NCI-H524 treated with DMSO at 0.1 percent for 48 hours (cell line): ENCODE measurements around the gene KRT72.

Experiments
- DNase-seq: peaks from one replicate; lab custom pipeline; 2025; lab: John Stamatoyannopoulos, UW

Gene KRT72

DNA sequence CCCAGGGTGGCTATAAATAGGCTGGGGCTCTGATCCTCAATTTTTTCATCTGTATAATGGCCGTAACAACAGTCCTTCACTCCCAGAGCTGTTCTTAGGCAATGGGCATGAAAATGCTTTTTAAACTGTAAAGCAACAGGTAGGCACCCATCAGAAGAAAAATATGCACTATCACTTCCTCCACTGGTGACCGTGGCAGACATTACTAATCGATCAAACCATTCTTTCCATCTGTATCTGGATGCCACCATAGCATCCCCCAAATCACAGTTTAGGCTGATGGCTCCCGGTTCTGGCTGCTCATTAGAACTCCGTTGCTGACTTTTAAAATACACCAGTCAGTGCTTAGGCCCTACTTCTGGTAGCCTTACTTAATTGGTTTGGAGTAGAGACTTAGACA, 59.6 kb downstream of the KRT72 start:
- DNase-seq = no peak

- no peak for DNase-seq
Measured at GRCh38 chr12:52540531-52540930, 60.7 kb downstream of the KRT72 start.

GRCh38 chr12:52539821-52540173, 61.5 kb downstream of the KRT72 start:
- no peak for DNase-seq

DNA sequence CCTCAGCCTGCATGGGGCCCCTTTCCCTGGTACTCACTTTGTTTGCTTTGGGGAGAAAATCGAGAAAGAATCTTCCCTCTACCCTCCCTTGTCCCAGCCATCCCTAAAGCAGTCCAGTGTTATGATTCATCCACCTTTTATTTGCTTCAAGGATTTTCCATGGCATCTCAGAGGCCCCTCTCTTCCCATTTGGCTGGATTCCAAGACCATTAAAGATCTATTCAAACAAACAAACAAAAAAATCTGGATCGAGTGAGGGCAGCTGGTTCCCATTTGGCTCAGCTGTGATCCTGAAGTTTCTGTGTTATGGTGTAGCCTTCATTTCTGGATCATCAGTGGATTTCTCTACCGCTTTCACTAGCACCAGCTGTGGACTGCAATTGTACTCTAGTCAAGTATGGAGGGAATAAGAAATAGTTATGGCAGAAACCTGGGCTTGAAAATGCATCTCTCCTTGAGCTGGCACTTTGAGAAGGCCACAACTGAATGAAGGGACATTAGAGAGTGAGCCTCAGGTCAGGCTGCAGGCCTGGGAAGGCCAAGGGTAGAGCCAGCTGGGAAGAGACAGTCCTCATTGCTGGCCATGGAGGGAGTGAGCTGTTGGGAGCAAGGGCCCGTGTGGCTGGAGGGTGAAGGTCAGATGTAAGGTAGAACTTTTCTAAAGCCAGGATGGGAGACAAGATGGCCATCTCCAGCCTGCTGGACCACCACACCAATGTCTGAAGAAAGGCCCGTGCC, 62.0 kb downstream of the KRT72 start:
- DNase-seq = no peak

DNA sequence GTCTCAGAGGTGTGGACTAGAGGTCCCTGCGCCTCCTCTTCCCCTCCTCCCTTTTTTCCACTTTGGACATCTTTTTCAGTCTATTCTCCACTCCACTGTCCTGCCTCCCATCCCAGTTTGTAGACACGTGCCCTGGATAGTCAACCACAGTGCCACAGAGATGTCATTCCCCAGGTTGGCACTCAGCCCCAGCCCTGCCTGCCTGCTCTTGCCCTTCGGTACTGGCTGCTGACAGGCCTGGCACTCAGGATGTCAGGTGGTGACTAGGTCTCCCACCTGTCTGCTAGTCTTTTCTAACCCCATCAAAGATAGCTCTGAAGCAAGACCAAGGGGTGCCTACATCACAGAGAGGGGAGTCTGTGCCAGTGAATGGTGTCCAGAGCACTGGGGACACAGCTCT, 64.2 kb downstream of the KRT72 start:
- no peak for DNase-seq
